HG02610 (cell line): Measurements from ENCODE around the gene PRRT1B.

Experiments used
- ATAC-seq: cut with Tn5 transposase; IDR thresholded peaks from one replicate; pipeline ENCODE4 v1.9.1; 2021; ENCODE audit warnings: mild to moderate bottlenecking, moderate library complexity; ENCODE audit not compliant: unreplicated experiment

Gene PRRT1B

DNA sequence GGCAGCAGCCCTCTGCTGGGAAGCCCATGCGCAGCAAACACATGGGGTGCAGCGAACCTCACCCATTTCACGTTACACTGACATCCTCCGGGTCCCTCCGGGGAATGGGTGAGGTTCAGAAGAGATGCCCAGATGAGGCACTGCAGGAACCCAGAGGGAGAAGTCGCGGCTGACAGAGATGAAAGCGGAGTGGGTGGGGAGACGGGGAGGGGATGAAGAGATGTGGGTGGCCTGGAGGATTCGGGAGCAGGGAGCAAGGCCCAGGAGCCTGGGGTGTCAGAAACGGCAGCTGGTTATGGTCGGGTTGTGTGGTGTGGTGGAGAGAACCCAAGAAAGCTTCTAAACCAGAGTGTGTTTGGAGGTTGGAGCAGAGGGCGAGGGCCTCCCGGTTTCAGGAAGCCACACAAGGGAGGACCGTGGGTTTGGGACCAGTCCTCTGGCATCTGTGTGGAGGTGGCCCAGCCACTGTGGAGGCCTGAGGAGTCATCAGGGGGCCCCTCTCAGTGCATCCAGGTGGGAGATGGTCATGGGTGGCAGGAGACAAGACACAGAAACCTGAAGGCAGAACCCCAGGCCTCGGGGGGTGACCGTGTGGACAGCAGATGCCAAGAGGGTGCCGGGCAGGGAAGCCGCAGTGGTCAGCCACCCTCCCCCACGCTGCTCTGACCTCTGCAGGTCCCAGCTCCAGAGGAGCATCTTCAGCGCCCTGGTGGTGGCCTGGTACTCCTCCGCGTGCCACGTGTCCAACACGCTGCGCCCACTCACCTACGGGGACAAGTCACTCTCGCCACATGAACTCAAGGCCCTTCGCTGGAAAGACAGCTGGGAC is 22.9 kb upstream of the PRRT1B start:
- ATAC-seq: no peak

DNA sequence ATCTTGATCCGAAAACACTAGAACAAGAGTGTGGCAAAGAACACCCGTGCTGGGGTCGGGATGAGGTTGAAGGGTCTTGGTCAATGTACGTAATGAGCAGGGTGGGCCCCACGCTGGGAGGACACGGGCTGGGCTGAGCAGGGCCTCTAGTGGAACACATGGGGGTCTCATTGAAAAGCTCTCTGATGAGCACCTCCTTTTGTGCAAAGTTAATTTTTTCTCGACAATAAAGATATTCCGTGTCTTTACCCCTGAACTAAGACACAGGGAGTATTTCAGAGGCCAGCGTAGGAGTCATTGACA is 22.3 kb upstream of the PRRT1B start:
- ATAC-seq: no peak

DNA sequence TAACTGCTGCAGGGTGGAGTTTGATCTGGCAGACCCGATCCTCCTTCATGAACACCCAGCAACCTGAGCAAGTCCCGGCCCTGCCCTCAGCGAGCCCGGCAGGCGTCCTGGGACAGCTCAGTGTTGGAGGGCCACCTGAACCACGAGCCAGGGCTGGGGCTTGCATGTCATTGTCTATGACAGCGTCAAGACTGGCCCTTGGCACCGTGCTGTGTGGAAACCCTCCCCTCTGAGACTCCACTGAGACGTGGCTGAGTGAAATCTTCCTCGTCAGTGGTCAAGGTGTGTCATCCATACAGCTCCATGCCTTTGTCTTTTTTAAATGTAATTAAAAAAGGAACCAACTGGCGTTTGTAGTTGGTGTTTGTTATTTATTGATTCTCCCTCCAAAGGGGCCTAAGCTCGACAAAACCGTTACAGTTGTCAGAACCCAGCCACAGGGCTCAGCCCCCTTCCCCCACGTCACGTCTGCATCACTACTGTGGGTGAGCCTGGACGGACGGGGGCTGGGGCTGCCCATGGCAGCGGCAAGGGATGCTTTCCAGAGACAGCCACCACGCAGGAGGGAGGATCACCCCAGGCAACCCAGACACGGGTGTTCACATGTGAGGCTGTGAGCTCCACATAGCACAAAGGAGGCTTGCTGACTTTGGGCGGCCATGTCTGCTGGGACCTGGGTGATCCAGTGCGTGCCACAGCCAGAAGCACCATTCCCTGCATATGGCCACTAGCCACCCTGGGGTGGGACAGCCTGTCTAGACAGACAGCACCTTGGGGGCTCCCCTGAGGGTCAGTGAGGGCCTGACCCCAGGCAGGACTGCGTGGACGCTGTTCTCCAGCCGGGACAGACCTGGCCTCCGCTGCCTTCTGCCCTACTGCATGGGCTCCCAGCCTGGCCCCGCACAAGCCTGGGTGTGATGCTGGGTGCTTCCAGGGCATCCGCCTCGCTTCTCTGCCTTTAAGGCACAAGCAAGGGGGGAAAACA is 21.6 kb upstream of the PRRT1B start:
- no peak for ATAC-seq

DNA sequence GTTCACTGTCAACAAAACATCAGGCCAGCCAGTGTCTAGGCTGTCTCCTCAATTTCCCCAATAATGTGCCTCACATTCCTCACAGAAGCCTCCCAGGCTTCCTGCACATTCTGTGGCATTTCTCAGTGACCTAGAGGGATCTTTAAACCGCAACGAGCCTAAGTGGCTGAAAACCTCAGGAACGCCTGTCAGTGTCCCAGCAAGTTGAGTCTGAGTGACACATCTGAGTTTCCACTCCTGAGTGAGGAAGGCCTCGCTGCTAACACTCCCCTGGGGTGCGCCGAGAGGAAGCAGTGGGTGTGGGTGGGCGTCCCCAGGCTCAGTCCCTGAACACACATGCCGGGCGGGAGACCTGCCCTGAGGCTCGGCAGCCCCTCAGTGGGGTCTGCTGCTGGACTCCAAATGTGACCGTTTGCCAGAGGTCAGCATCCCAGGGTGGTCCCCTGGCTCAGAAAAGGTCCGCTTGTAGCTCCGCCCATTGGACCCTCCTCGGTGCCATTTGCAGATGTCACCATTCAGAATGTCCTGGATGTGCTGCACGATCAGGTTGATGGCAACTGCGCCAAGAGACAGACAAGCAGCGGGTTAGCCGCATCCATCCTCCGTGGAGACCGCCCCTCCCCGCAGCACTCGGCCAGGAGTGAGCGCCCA is 20.5 kb upstream of the PRRT1B start:
- no peak for ATAC-seq

DNA sequence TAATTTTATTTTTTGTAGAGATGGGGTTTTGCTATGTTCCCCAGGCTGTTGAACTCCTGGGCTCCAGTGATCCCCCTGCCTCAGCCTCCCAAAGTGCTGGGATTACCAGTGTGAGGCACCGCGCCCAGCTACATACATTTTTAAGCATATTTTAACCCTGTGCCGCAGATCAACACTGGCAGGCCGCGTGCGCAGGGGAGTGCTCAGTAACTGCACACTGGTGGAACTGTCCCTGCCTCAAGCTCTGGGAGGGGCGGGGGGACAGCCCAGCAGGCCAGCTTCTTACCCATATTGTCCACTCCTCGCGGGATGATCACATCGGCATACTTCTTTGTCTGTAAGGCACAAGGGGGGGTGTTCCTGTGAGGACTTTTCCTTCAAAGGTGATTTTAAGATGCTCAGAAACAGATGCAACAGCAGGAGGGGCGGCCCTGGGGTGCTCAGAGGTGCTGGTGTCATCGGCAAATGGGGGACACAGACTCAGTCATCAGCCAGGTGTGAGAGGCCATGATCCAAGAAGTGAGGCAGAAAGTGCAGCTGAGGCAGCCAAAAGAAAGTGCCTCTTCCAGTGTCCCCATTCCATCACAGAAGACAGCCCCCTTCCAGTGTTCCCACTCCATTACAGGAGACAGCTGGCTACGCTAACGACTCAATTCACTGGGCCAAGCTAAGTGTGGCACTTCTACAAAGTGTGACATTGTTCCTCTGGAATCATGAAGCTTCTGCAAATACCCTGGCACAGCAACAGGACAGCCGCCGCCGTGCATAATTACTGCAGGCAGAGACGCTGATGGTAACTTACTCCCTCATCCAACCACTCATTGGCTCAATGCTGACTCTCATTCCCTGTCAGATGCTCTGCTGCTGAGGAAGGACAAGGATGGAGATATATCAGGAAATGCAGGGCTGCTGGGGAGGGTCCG is 19.4 kb upstream of the PRRT1B start:
- no peak for ATAC-seq

DNA sequence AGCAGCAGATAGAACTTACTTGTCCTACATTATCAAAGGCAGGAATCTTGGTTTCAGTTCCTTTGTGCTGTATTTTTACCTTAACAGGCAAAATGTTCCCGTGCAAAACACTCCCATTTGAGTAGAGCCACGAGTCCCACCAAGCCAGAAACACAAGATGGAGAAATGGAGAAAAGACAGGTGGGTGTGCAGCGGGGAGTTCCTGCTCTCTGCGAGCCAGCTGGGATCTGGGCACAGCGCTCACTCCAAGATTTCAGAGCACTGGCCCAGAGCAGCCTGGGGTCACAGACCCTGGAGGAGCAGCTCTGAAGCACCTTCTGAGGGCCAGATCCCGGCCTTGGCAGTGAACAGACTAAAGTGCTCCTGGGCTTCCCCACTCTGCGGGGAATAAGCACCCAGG is 17.1 kb upstream of the PRRT1B start:
- no peak for ATAC-seq

DNA sequence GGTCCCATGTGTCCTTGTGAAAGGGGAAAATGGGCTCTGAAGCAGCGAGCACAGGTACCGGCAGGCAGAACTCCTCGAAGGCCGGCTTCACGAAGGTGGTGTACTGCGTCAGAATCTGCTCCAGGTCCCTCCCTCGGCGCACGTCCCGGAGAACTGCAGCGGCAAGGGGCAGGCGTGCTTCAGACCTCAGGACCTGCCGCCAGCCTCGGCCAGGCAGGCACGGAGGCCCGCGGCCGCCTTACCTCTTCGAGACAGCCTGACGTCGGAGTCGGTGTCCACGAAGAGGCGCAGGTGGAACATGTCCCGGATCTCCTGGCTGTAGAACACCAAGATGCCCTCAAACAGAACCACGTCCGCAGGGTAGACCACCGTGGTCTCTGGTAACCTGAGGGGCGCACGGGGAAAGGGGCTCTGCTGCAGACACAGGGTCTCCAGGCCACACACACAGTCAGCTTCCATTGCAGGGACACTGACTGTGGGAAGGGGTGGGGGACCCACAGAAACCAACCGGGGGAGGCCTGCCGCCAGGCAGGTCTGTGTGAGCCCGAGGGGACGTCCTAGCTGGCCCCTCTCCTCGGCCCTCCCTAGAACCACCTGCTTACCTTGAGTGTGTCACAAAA is 16.3 kb upstream of the PRRT1B start:
- no peak for ATAC-seq

DNA sequence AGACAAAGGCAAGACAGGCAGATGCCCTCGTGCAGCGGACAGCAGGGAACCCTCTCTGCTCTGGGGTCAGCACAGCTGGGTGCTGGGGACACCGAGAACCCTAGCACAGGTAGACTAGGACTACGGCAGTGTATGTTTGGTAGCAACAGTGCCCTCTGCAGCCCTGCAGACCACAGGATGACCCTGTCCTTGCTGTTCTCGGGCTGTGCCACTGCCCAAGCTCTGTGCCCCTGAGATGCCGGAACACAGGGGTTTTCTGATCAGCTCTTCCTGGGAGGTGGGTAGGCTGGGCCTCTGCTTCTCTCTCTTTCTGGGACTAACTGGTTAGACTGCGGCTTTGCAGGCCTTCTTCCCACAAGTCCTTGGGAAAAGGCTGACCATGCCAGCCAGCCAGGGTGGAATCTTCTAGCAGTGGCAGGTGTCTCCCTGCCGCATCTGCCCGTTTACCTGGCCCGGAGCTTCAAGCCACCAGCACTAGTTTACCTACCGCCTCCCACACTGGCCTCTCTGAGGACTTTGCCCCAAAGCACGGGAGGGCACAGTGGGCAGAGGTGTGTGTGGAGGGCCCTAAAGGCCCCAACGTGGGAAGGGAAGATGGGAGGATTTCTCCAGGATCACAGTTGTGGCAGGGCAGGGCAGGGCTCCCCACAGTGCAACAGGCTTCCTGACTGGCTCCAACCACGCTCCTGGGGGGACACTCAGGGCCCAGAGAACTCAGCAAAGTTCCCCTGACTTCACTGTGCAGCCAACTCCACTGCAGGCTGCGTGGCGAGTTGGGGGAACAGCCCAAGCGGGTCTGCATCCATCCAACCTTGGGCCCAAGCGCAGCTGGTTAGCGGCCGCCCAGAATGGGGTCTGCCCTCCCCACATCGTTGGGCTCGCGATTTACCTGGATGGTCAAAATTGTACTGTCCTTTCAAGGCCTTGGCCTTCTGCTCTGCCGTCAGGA is 15.5 kb upstream of the PRRT1B start:
- ATAC-seq: no peak

DNA sequence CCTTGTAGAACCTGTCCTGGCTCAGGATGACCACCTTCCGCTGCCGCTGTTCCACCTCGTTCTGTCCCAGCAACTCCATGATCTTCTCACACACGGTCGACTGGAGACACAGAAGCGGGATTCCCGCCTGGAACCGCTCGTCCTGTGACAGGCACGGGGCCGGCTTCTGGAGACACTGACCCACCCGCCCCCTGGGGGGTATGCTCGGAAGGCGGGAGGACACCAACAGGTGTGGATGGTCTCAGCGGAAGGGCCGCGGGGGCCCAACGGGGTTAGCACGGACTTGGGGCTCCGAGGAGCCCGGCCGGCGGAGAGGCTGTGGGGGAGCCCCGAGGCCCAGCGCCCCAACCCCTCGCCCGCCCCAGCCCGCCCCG is 14.8 kb upstream of the PRRT1B start:
- peak; percentile 20 for ATAC-seq

DNA sequence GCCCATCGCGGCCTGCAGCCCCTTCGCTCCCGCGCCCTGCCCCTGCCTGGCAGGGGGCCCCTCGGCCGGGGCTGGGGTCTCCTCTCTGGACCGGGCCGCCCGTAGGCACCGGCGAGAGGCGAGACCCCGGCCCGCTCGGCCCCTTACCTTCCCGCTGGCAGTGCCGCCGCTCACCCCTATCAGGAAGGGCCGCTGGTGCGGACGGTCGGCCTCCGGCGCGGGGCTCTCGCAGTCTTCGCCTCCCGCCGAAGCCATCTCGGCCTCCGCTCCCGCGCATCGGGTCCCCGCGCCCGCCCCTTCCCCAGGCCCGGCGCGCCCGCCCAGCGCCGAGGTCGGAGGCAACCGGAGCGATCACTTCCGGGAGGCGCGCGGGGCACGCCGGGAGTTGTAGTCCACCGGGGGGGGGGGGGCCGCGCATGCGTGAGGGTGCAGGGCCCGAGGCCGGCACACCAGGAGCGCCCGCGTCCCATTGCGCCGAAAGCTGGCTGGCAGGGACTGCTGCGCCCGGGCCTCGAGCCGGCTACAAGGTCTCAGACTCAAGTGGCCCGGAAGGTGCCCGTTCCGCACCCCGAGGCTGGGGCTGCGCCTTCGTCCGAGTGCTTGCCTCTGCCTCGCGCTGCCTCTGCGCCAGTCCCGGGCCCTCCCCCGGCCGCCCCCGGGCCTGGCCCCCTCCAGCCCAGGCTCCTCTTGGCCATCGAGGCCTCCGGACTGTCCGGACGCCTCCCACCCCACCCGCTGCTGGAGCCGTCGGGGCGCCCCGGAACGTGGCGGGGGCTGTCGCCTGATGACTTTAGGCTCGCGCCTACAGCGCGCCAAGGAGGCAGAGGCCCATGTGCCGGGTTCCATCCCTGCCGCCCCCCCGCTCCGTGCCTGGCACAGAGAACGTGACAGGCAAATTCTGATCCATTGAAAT is 14.1 kb upstream of the PRRT1B start, which contains the start of gene UCK1:
TSS of gene UCK1 (minus strand) at position 344 of the 913 bp plus-strand sequence. CDS start at position 255, 89 bp downstream.
- ATAC-seq: peak; percentile 80

DNA sequence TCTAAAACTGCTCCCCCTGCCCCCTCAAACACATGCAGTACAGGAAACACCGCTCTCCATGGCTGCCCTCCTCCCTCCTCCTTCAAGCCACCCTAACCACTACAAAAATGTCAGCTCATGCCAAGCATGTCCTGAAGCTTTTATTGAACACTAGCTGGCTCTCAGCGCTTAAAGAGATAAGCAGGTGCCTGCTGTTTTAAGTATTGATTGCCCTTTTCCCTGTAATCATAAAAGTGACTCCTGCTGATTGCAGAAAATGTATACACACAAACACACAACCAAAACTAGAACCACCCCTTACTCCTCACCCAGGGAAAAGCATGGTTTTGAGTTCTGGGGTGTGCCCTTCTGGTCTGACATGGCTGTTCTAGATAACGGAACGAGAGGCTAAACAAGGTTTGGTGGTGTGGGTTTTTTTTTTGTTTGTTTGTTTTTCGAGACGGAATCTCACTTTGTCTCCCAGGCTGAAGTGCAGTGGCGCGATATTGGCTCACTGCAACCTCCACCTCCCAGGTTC is 10.5 kb upstream of the PRRT1B start:
- no peak for ATAC-seq

DNA sequence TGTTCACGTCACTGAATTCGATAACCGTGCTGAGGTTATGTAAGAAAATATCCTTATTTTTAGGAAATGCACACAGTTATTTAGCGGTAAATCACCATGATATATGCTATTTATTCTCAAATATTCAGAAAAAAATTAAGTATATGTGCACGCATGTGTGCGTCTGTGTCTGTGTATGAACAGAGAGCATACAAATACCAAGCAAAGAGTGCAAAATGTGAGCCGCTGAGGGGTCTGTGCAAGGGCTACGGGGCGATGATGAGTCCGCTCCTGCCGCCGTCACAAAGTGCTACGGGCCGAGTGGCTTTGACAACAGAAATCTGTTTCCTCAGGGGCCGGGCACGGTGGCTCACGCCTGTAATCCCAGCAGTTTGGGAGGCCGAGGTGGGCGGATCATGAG is 7.4 kb upstream of the PRRT1B start:
- no peak for ATAC-seq

DNA sequence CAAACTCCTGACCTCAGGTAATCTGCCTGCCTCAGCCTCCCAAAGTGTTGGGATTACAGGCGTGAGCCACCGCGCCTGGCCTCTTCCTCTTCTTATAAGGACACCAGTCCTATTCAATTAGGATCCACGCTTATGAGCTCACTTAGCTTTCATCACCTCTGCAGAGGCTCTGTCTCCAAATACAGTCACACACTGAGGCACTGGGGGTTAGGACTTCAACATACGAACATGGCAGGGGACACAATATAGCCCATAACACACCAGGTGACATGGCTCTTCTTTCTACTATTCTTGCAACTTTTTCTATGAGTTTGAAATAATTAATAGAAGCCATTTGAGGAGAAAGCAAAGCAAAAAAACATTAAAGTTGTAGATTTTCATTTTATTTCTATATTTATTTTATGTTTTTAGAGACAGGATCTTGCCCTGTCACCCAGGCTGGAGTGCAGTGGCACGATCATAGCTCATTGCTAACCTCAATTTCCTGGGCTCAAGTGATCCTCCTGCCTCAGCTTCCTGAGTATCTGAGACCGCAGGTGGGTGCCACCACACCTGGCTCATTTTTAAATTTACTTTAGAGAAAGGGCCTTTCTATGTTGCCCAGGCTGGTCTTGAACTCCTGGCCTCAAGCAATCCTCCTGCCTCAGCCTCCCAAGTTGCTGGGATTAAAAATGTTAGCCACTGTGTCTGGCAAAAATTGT is 6.0 kb upstream of the PRRT1B start:
- no peak for ATAC-seq

DNA sequence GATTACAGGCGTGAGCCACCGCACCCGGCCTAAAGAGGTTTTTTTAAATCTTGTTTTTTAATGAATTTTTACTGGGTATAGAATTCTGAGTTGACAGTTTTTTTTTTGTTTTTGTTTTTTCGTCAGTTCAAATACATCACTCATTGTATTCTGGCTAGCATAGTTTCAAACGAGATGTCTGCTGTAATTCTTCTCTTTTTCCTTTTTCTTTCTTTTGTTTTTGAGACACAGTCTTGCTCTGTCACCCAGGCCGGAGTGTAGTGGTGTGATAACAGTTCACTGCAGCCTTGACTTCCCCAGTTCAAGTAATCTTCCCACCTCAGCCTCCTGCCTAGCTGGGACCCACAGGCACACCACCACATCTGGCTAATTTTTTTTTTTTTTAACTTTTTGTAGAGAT is 2.2 kb upstream of the PRRT1B start:
- no peak for ATAC-seq

DNA sequence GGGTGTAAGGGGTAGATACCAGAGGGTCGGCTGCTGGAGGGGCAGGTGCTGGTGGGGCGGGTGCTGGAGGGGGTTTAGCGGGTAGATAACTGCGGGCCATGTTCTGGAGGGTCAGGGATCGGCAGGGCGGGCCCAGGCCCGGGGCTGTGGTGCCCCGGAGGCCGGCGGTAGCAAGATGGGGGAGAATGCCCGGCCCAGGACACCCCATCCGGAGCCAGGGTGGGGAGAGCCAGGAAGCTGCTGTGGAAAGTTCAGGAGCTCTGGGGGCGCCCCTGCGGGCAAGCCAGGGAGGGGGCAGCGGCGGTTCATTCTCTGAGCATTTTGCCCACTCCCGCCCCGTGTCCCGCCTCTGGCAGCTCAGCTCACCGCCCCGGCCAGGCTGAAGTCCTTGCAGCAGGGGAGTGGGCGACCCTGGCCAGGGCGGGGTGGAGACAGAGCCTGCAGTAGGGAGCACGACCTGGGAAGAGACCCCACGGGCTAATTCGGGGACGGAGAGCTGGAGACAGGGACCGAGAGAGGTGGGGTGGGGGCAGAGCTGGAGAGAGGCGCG is 538 bp downstream of the PRRT1B start:
- ATAC-seq: no peak

DNA sequence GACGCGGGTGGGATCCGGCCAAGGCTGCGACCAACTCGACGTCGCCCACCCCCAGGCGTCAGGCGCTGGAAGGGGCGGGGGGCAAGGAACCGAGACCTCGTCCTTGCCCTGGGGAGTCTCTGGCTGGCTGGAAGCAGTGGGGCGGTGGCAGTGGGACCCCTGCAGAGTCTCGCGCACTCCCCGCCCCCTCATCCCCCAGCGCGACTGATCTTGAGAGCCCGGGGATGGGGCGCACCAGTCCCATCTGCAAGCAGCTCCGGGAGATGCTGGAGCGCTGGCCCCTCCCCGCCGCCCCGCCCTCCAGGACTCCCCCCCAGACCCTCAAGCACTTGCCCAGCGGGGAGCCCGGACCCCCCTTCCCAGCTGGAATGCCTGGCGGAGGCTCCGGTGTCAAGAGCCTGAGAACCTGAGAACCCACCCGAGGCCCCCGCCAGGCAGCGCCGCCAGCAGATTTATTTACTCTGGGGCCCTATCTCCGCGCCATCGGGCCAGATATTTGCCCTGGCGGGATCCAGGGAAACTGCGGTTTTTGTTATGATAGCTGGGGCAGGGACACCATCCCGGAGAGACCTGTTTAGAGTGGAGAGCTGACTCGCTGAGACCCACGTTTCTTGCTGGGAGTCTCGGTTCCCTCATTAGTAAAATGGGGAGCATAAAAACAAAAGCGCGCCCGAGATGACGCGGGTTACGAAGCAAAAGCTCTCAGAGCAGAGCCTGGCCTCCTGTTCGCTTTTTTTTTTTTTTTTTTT is 1.2 kb downstream of the PRRT1B start:
- ATAC-seq: no peak
